Common myeloid progenitor, CD34-positive (primary cell): ENCODE data around the gene DUS1L.

ENCODE experiments used
- CTCF ChIA-PET: fragments of 350-600 bp; sonication (Branson Sonifier 250); formaldehyde crosslinking; loops from one replicate; lab custom pipeline; 2021; ENCODE audit warnings: antibody characterized with exemption; lab: Charles Lee
- POLR2A ChIA-PET: fragments of 350-600 bp; sonication (Branson Sonifier 250); formaldehyde crosslinking; loops from one replicate; lab custom pipeline; 2021; ENCODE audit warnings: antibody characterized with exemption; lab: Charles Lee
- DNase-seq, 3 donors: peaks; one replicate each; pipeline versions ENCODE4 v3.0.0 to v3.0.0-alpha.2; 2013
- H3K27ac ChIP-seq, 2 experiments: 1 replicate in 1 of 2; 2 replicates in 1 of 2; pipeline ENCODE4 v1.7.0; 2013; ENCODE audit warnings: inconsistent platforms in 2 of 2, low read length in 2 of 2, mild to moderate bottlenecking in 2 of 2, low read depth in 1 of 2, moderate library complexity in 1 of 2; ENCODE audit not compliant: severe bottlenecking in 2 of 2, insufficient read depth in 1 of 2, poor library complexity in 1 of 2
- H3K27me3 ChIP-seq, 5 experiments: replicated peaks in 2 of 5; 1 replicate in 3 of 5; 2 replicates in 2 of 5; pipeline versions ENCODE4 v1.6.1 to v1.7.0; 2013; ENCODE audit warnings: low read length in 4 of 5, mild to moderate bottlenecking in 2 of 5, moderate library complexity in 2 of 5, inconsistent platforms in 1 of 5; ENCODE audit not compliant: insufficient read depth in 5 of 5, control insufficient read depth in 4 of 5
- H3K36me3 ChIP-seq, 4 experiments: 1 replicate in 2 of 4; 2 replicates in 2 of 4; pipeline versions ENCODE4 v1.6.1 to v1.7.0; 2013; ENCODE audit warnings: low read length in 3 of 4, control low read depth in 1 of 4, mild to moderate bottlenecking in 1 of 4; ENCODE audit not compliant: control insufficient read depth in 4 of 4, insufficient read depth in 4 of 4
- H3K4me1 ChIP-seq, 4 experiments: 1 replicate in 3 of 4; 2 replicates in 1 of 4; pipeline versions ENCODE4 v1.6.1 to v1.7.1; 2013; ENCODE audit warnings: low read length in 3 of 4, mild to moderate bottlenecking in 3 of 4, control low read depth in 1 of 4, inconsistent platforms in 1 of 4, moderate library complexity in 1 of 4; ENCODE audit not compliant: control insufficient read depth in 4 of 4, insufficient read depth in 4 of 4; ENCODE audit errors: control extremely low read depth in 1 of 4
- H3K4me3 ChIP-seq, 7 experiments: 1 replicate in 4 of 7; 2 replicates in 3 of 7; pipeline versions ENCODE4 v1.5.1 to v1.7.0; 2013; ENCODE audit warnings: mild to moderate bottlenecking in 7 of 7, low read length in 6 of 7, moderate library complexity in 6 of 7, inconsistent platforms in 2 of 7, low read depth in 2 of 7, control low read depth in 1 of 7; ENCODE audit not compliant: insufficient read depth in 4 of 7, control insufficient read depth in 1 of 7; ENCODE audit errors: extremely low read depth in 1 of 7
- H3K9me3 ChIP-seq, 5 experiments: 1 replicate in 4 of 5; 2 replicates in 1 of 5; pipeline versions ENCODE4 v1.6.1 to v1.7.1; 2013; ENCODE audit warnings: low read length in 4 of 5, mild to moderate bottlenecking in 2 of 5, inconsistent platforms in 1 of 5, low read depth in 1 of 5, moderate library complexity in 1 of 5; ENCODE audit not compliant: control insufficient read depth in 4 of 5, insufficient read depth in 2 of 5; ENCODE audit errors: control extremely low read depth in 1 of 5
- WGBS: methylation state at CpG from one replicate; pipeline ENCODE4 v1.1.5; 2013; ENCODE audit not compliant: insufficient coverage; 5-methylcytosine and 5-hydroxymethylcytosine counted together

DUS1L gene

DNA sequence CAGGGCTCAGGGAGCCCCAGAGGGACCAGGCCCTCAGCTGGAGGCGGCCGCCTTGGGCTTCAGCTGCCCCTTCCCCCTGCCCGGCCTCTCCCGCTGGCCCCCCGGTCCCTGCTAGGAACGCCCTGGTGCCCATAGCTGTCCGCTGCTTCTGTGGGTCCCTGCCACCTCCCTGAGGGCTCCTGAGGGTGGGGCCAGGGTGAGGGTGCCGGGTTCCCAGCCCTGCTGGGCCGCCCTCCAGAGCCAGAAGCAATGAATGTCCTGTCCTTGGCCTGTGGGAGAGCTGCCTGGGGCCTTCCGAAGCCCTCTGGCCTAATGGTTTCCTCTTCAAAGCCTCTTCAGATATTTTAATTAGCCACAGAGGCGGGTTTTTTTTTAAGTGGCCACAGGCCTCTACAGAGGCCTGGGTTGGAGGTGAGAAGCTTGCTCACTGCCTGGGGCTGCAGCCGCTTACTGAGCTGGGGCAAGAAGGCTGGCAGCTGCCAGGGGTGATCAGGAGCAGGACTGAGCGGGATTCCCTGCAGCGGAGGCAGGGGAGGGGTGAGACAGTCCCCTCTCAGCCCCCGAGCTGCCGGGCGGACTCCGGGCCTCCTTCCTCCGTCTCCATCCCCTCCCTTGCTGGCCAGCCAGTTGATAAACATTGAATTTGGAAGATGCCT, 52.8 kb downstream of the DUS1L start:
- Histone ChIP-seq H3K27me3 (no peaks in the 10 kb centered on the region), H3K4me1 (peaks cover 0 to 41% (median 35%) of the 10 kb centered on the region in 4 experiments), H3K27ac (no peak overlapping the region), H3K36me3 (peaks cover 0 to 6% (median 2%) of the 10 kb centered on the region in 4 experiments), H3K4me3 (no peak overlapping the region), H3K9me3 (no peaks in the 10 kb centered on the region)
- 89% methylated on average over 17 of the region's 19 CpGs for WGBS
- peak in 2 of 3 donors; percentile 32 to 35 for DNase-seq
- CTCF ChIA-PET = interaction anchor here (2.0 kb wide), 1 partner anchor 53 kb away, joined by 15 read pairs; no protein-coding TSS in a partner anchor
- POLR2A ChIA-PET = interaction anchor here (0.9 kb wide), 1 partner anchor 100 kb away, joined by 3 read pairs; no protein-coding TSS in a partner anchor

DNA sequence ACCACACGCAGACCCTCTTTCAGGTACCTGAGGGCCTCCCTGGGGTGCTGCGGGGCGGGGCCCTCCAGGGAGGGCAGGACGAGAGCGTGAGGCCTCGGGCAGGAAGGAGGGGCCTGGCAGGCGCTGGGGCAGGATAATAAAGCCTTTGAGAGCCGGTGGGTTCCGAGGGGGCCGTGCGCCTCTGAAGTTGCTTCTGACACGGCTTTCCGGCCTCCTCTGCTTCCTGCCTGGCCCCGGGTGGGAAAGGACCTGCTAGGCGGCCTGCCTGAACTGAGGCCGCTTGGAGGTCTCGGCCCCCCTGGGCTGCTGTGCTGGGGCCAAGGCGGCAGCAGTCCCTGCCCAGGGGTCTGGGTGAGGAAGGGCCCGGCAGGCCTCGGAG, 53.4 kb downstream of the DUS1L start:
- no peak overlapping the region for H3K27ac ChIP-seq
- peaks cover 0 to 41% (median 35%) of the 10 kb centered on the region in 4 experiments for H3K4me1 ChIP-seq
- H3K36me3 ChIP-seq = peaks cover 0 to 2% (median 1%) of the 10 kb centered on the region in 4 experiments
- H3K4me3 ChIP-seq = no peak overlapping the region
- ChIA-PET CTCF (interaction anchor here (2.0 kb wide), 1 partner anchor 52 kb away, joined by 15 read pairs; no protein-coding TSS in a partner anchor), POLR2A (no interaction called here)
- no peaks in the 10 kb centered on the region for H3K9me3 ChIP-seq
- 61% methylated on average over 19 of the region's 20 CpGs for WGBS
- peak in 2 of 3 donors; percentile 36 to 40 for DNase-seq
- no peaks in the 10 kb centered on the region for H3K27me3 ChIP-seq

DNA sequence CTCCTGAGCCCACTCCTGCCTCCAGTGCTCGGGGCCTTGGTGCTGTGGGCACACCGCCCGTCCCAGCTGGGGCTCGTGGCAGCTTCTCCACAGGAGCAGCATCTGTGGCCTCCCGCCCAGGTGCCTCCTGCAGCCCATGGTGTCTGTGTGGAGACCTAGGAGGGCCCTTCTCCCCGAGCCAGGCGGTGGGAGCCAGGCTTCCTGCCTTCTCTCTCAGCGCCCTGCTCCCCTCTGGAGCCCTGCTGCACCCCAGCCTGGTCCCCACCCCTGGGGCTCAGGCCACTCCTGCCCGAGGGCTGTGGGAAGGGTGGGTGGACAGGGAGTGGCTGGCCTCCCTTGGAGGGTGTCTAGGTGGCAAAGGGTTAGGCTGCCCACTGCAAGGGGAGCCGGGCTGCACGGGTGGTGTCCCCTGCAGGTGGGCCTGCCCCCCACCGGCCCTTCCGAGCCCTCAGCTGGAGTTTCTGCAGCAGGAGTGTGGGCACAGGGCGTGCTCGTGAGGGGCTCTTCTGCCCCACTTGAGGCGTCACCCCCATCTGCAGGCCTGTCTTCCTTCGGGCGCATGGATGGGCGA, 53.9 kb downstream of the DUS1L start:
- Histone ChIP-seq H3K36me3 (peaks cover 0 to 2% (median 1%) of the 10 kb centered on the region in 4 experiments), H3K27ac (no peak overlapping the region), H3K4me3 (no peak overlapping the region), H3K4me1 (peaks cover 0 to 41% (median 35%) of the 10 kb centered on the region in 4 experiments), H3K27me3 (no peaks in the 10 kb centered on the region), H3K9me3 (no peaks in the 10 kb centered on the region)
- POLR2A ChIA-PET = no interaction called here
- 96% methylated on average over 12 of the region's 19 CpGs for WGBS
- no peak for DNase-seq
- CTCF ChIA-PET = interaction anchor here (1.2 to 2.0 kb wide), 2 partner anchors 44 to 52 kb away, joined by 4 to 15 read pairs; no protein-coding TSS in a partner anchor

DNA sequence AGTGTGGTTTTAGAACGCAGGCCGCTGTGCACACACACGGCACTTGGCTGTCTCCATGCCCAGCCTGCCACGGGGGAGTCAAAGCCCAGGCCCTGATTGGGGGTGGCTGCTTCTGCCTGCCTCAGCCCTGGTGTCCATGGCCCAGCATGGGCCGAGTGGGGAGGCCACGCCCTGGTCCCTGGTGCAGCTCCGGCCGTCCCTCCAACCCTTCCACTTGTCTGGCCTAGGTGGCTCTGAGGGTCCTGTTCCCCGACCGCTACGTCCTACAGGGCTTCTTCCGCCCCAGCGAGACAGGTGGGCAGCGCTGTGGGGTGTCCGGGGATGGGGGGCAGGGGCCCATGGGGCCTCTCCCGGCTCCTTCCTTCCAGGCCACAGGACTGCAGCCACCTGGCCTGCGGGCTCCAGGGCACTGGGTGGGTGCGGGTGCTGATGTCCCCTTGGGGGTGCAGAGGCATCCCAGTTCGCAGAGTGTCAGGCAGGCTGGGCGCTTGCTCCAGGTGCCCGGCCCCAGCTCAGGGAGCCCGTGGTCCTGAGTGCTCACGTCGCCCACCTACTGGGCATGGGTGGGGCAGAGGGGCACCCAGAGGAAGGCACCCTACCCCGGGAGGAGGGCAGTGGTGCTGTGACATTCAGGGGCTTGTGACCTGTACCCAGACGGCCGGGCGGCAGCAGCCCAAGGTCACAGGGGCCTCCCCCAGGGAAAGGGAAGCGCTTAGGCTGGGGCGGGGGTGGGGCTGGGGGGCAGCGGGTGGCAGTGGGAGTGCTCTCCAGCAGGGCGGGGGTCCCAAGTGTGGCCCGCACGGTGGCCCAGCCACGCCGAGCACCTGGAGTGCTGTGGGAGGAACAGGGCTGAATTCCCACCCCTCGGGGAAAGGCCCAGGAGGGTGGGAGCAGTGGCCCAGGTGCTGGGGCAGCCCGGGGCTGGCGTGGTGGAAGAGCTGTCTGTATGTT, 54.8 kb downstream of the DUS1L start:
- no peaks in the 10 kb centered on the region for H3K9me3 ChIP-seq
- WGBS = 96% methylated on average over 32 of the region's 39 CpGs
- H3K4me1 ChIP-seq = peaks cover 0 to 41% (median 35%) of the 10 kb centered on the region in 4 experiments
- no peak for DNase-seq
- ChIA-PET CTCF (interaction anchor here (1.0 to 5.2 kb wide), 4 partner anchors 9 to 52 kb away, joined by 3 to 30 read pairs (median 4); partner anchors contain the start of genes CENPX and LRRC45), POLR2A (no interaction called here)
- H3K27me3 ChIP-seq = no peaks in the 10 kb centered on the region
- peaks cover 0 to 2% (median 1%) of the 10 kb centered on the region in 4 experiments for H3K36me3 ChIP-seq
- H3K27ac ChIP-seq = no peak overlapping the region
- H3K4me3 ChIP-seq = no peak overlapping the region

DNA sequence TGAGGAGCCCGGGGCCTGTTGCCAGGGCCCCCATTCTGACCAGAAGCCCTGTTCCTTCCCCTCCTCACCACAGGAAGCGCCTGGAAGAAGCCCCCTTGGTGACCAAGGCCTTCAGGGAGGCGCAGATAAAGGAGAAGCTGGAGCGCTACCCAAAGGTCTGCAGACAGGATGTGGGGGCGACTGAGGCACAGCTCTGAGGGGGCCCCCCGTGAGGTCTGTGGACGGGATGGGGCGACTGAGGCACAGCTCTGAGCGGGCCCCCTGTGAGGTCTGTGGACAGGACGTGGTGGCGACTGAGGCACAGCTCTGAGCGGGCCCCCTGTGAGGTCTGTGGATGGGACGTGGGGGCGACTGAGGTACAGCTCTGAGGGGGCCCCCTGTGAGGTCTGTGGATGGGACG, 56.2 kb downstream of the DUS1L start:
- POLR2A ChIA-PET = no interaction called here

DNA sequence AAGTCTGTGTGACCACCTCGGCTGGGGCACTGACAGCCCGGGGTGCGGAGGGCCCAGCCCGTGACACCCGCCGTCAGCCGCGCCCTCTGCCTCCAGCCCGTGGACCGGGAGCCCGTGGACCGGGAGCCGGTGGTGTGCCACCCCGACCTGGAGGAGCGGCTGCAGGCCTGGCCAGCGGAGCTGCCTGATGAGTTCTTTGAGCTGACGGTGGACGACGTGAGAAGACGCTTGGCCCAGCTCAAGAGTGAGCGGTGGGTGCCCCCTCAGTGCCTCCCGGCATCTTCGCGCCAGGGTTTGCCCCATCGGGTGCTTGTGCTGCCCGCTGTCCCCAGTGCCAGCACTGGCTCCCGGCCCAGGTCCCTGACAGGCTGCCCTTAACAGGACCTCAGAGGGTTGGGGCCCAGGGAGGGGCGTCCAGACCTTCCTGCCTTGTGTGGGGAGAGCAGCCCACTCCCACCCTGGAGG, 56.6 kb downstream of the DUS1L start:
- no peaks in the 10 kb centered on the region for H3K9me3 ChIP-seq
- no peak overlapping the region for H3K27ac ChIP-seq
- peaks cover 0 to 47% (median 34%) of the 10 kb centered on the region in 4 experiments for H3K4me1 ChIP-seq
- WGBS = 91% methylated on average over 24 of the region's 28 CpGs
- peaks cover 0 to 2% (median 1%) of the 10 kb centered on the region in 4 experiments for H3K36me3 ChIP-seq
- H3K27me3 ChIP-seq = no peaks in the 10 kb centered on the region
- ChIA-PET CTCF (interaction anchor here (0.7 to 5.2 kb wide), 6 partner anchors 12 to 135 kb away, joined by 3 to 30 read pairs (median 4); partner anchors contain the start of genes CENPX and LRRC45), POLR2A (no interaction called here)
- DNase-seq = no peak
- no peak overlapping the region for H3K4me3 ChIP-seq

More for the DNA sequence above, 56.2 kb downstream of the DUS1L start:
- CTCF ChIA-PET = interaction anchor here (0.7 to 5.2 kb wide), 6 partner anchors 12 to 136 kb away, joined by 3 to 30 read pairs (median 4); partner anchors contain the start of genes CENPX and LRRC45
- no peaks in the 10 kb centered on the region for H3K27me3 ChIP-seq
- peaks cover 0 to 2% (median 1%) of the 10 kb centered on the region in 4 experiments for H3K36me3 ChIP-seq
- H3K27ac ChIP-seq = no peak overlapping the region
- H3K4me1 ChIP-seq = peaks cover 0 to 47% (median 35%) of the 10 kb centered on the region in 4 experiments
- peak in 1 of 3 donors; percentile 21 for DNase-seq
- H3K4me3 ChIP-seq = no peak overlapping the region
- H3K9me3 ChIP-seq = no peaks in the 10 kb centered on the region
- WGBS = 74% methylated on average over 14 of the region's 15 CpGs
